Transverse colon (tissue), 3 donors: Measurements from ENCODE around the gene TMEM108.

ENCODE experiments used
- CTCF ChIP-seq, 5 experiments: fragments of 200-600 bp in 3 of 5; fragments of 450-650 bp in 2 of 5; sonication (generic) in 3 of 5; IDR thresholded peaks; 1 replicate in 2 of 5; 2 replicates in 3 of 5; pipeline ENCODE4 v1.5.1; 2016 to 2017; ENCODE audit warnings: antibody characterized with exemption in 5 of 5, inconsistent platforms in 3 of 5, mild to moderate bottlenecking in 2 of 5, moderate library complexity in 1 of 5
- POLR2A ChIP-seq: fragments of 450-650 bp; IDR thresholded peaks from one replicate; pipeline ENCODE4 v1.6.1; 2016; ENCODE audit warnings: antibody characterized with exemption, mild to moderate bottlenecking, moderate library complexity

- TF ChIP-seq CTCF (IDR thresholded peaks at IDR 0.05): no peak
- no peak for TF ChIP-seq POLR2A
Observed at GRCh38 chr3:133374708-133375402, 336.7 kb downstream of the TMEM108 start.
